H1 (cell line): ENCODE results near the gene WFDC10A. TPM values are rescaled to one million over a fixed set of nuclear protein-coding genes. Genes with fewer than 3 reads are reported as not detected.
"Not testable (repeated sequence)": the region's sequence is repeated elsewhere in the genome, so short reads cannot be mapped to it uniquely, and the experiment has no call there.

ENCODE experiments used
- CTCF ChIA-PET: fragments of 300-600 bp; sonication (Branson Sonifier 250); formaldehyde crosslinking; loops from one replicate; lab custom pipeline; 2021; ENCODE audit not compliant: partially characterized antibody; lab: Charles Lee
- POLR2A ChIA-PET: fragments of 300-600 bp; sonication (Branson Sonifier 250); formaldehyde crosslinking; loops from one replicate; lab custom pipeline; 2021; ENCODE audit warnings: inconsistent platforms; ENCODE audit not compliant: partially characterized antibody; lab: Charles Lee
- DNase-seq, 2 experiments: peaks; one replicate each; pipeline versions ENCODE4 v3.0.0 to v3.0.0-alpha.2; 2010 to 2022; ENCODE audit warnings: low spot score in 2 of 2, low read depth in 1 of 2, mixed read lengths in 1 of 2
- FAIRE-seq: peaks from 2 replicates; lab custom pipeline; 2011; peaks lifted over from hg19 to GRCh38; lab: Jason Lieb, UNC
- H2AFZ ChIP-seq: 2 replicates; pipeline ENCODE4 v1.8.1; 2012; ENCODE audit warnings: low read length, inconsistent platforms
- H2AK5ac ChIP-seq: 2 replicates; pipeline ENCODE4 v1.6.1; 2013; ENCODE audit warnings: low read depth, low read length
- H2BK120ac ChIP-seq: replicated peaks from 2 replicates; pipeline ENCODE3; 2013; ENCODE audit warnings: low read depth, low read length, inconsistent platforms
- H2BK12ac ChIP-seq: 2 replicates; pipeline ENCODE4 v1.6.1; 2013; ENCODE audit warnings: low read depth, low read length
- H2BK15ac ChIP-seq: 2 replicates; pipeline ENCODE4 v1.6.1; 2013; ENCODE audit warnings: low read length
- H2BK20ac ChIP-seq: 2 replicates; pipeline ENCODE4 v1.6.1; 2013; ENCODE audit warnings: low read length
- H2BK5ac ChIP-seq: 2 replicates; pipeline ENCODE4 v1.6.1; 2013; ENCODE audit warnings: low read depth, low read length
- H3K14ac ChIP-seq: 2 replicates; pipeline ENCODE4 v1.6.1; 2013; ENCODE audit warnings: inconsistent platforms; ENCODE audit not compliant: insufficient read length
- H3K18ac ChIP-seq: 2 replicates; pipeline ENCODE4 v1.6.1; 2013; ENCODE audit warnings: low read length; ENCODE audit errors: extremely low read depth
- H3K23ac ChIP-seq: 2 replicates; pipeline ENCODE4 v1.6.1; 2013; ENCODE audit warnings: inconsistent platforms; ENCODE audit not compliant: insufficient read length
- H3K23me2 ChIP-seq: 2 replicates; pipeline ENCODE4 v1.6.1; 2013; ENCODE audit warnings: low read depth, low read length
- H3K27ac ChIP-seq: 2 replicates; pipeline ENCODE4 v1.6.1; 2011; ENCODE audit warnings: low read depth, low read length, inconsistent platforms
- H3K27me3 ChIP-seq, 4 experiments: replicated peaks in 1 of 4; 1 replicate in 1 of 4; 2 replicates in 3 of 4; pipeline versions ENCODE4 v1.6.1 to v1.8.1; 2011 to 2013; ENCODE audit warnings: low read length in 3 of 4, mild to moderate bottlenecking in 3 of 4, inconsistent platforms in 2 of 4, mixed read lengths in 2 of 4, moderate library complexity in 1 of 4; ENCODE audit not compliant: control insufficient read depth in 3 of 4, insufficient read depth in 3 of 4; ENCODE audit errors: extremely low read depth in 1 of 4
- H3K36me3 ChIP-seq, 4 experiments: 2 replicates each; pipeline versions ENCODE4 v1.6.1 to v1.8.1; 2011 to 2013; ENCODE audit warnings: mild to moderate bottlenecking in 4 of 4, low read length in 3 of 4, moderate library complexity in 2 of 4, control low read depth in 1 of 4, inconsistent platforms in 1 of 4; ENCODE audit not compliant: insufficient read depth in 4 of 4, control insufficient read depth in 2 of 4
- H3K4ac ChIP-seq: replicated peaks from 2 replicates; pipeline ENCODE3; 2013; ENCODE audit warnings: low read length, low read depth, mixed read lengths, inconsistent platforms; ENCODE audit not compliant: insufficient read length
- H3K4me1 ChIP-seq, 4 experiments: replicated peaks in 1 of 4; 1 replicate in 1 of 4; 2 replicates in 3 of 4; pipeline versions ENCODE4 v1.6.1 to v1.8.1; 2011 to 2013; ENCODE audit warnings: low read length in 3 of 4, inconsistent platforms in 2 of 4, mixed read lengths in 1 of 4; ENCODE audit not compliant: insufficient read depth in 4 of 4, control insufficient read depth in 3 of 4
- H3K4me2 ChIP-seq, 2 experiments: 2 replicates each; pipeline versions ENCODE4 v1.6.1 to v1.8.1; 2011 to 2013; ENCODE audit warnings: low read depth in 2 of 2, low read length in 2 of 2, control low read depth in 1 of 2, inconsistent platforms in 1 of 2, mild to moderate bottlenecking in 1 of 2; ENCODE audit not compliant: insufficient read depth in 1 of 2
- H3K4me3 ChIP-seq, 4 experiments: fragments of 200-600, 300-600 bp in 1 of 4; sonication (generic), shearing (Covaris generic), sonication (Bioruptor Twin) in 1 of 4; 2 replicates each; pipeline versions ENCODE4 v1.5.1 to v1.8.1; 2011 to 2016; ENCODE audit warnings: low read length in 4 of 4, low read depth in 3 of 4, control low read depth in 2 of 4, inconsistent platforms in 2 of 4, mild to moderate bottlenecking in 2 of 4, mixed read lengths in 1 of 4, moderate library complexity in 1 of 4; ENCODE audit not compliant: insufficient read depth in 2 of 4; ENCODE audit errors: extremely low read depth in 1 of 4
- H3K56ac ChIP-seq: replicated peaks from 2 replicates; pipeline ENCODE3; 2013; ENCODE audit warnings: low read depth, mild to moderate bottlenecking, mixed read lengths, low read length, inconsistent platforms; ENCODE audit not compliant: insufficient read length
- H3K79me1 ChIP-seq: 2 replicates; pipeline ENCODE4 v1.6.1; 2013; ENCODE audit warnings: low read depth, low read length, control low read depth
- H3K79me2 ChIP-seq, 2 experiments: 2 replicates each; pipeline versions ENCODE4 v1.6.1 to v1.8.1; 2012 to 2013; ENCODE audit warnings: low read length in 2 of 2, mild to moderate bottlenecking in 2 of 2, inconsistent platforms in 1 of 2; ENCODE audit not compliant: insufficient read depth in 2 of 2, control insufficient read depth in 1 of 2
- H3K9ac ChIP-seq, 4 experiments: replicated peaks in 1 of 4; 1 replicate in 1 of 4; 2 replicates in 3 of 4; pipeline versions ENCODE4 v1.6.1 to v1.8.1; 2011 to 2013; ENCODE audit warnings: low read depth in 3 of 4, low read length in 3 of 4, control low read depth in 2 of 4, mild to moderate bottlenecking in 2 of 4, moderate library complexity in 2 of 4, inconsistent platforms in 1 of 4; ENCODE audit errors: extremely low read depth in 1 of 4
- H3K9me3 ChIP-seq, 2 experiments: 2 replicates each; pipeline versions ENCODE4 v1.6.1 to v1.8.1; 2012 to 2013; ENCODE audit warnings: mild to moderate bottlenecking in 2 of 2, moderate library complexity in 2 of 2, control low read depth in 1 of 2, inconsistent platforms in 1 of 2, low read depth in 1 of 2, low read length in 1 of 2, mixed read lengths in 1 of 2; ENCODE audit not compliant: insufficient read depth in 2 of 2
- H4K20me1 ChIP-seq, 2 experiments: replicated peaks in 1 of 2; 2 replicates each; pipeline versions ENCODE3 to v1.8.1; 2011 to 2013; ENCODE audit warnings: inconsistent platforms in 2 of 2, low read length in 2 of 2, mild to moderate bottlenecking in 1 of 2; ENCODE audit not compliant: insufficient read depth in 2 of 2, control insufficient read depth in 1 of 2
- H4K5ac ChIP-seq: 2 replicates; pipeline ENCODE4 v1.6.1; 2013; ENCODE audit warnings: low read length, low read depth, mixed read lengths, inconsistent platforms; ENCODE audit not compliant: insufficient read length
- H4K8ac ChIP-seq: 2 replicates; pipeline ENCODE4 v1.8.0; 2013; ENCODE audit warnings: mild to moderate bottlenecking, moderate library complexity, low read length, inconsistent platforms; ENCODE audit not compliant: insufficient read depth; ENCODE audit errors: extremely low read depth
- H4K91ac ChIP-seq: replicated peaks from 2 replicates; pipeline ENCODE3; 2013; ENCODE audit warnings: low read length, mixed read lengths, inconsistent platforms; ENCODE audit not compliant: insufficient read length
- WGBS, 2 experiments: shearing (Covaris generic) in 1 of 2; methylation state at CpG; one replicate each; pipeline versions ENCODE4 v1.1.6 to v1.1.7; 2013 to 2015; ENCODE audit warnings: low lambda C conversion rate in 2 of 2, mixed read lengths in 2 of 2, inconsistent platforms in 1 of 2, low coverage in 1 of 2, missing lambda C conversion rate in 1 of 2; ENCODE audit not compliant: insufficient replicate concordance in 2 of 2, insufficient coverage in 1 of 2, insufficient read length in 1 of 2; ENCODE audit errors: extremely low coverage in 1 of 2, missing lambda C conversion rate in 1 of 2; 5-methylcytosine and 5-hydroxymethylcytosine counted together
- polyA plus RNA-seq, 7 experiments: library from polyadenylated mRNA; depleted of rRNA in 3 of 7; stranded (reverse) in 5 of 7; unstranded in 2 of 7; fragments of >200 nt in 5 of 7; fragments of 200-250 nt in 2 of 7; gene quantifications; 1 replicate in 5 of 7; 2 replicates in 1 of 7; 4 replicates in 1 of 7; pipeline versions ENCODE4 v1.2.1 to v1.2.3, GENCODE V29; 2011 to 2013; ENCODE audit warnings: missing spikeins in 2 of 7, mixed read lengths in 2 of 7
- total RNA-seq: library from RNA; stranded (reverse); fragmentation: NEBNext Ultra II Directional; extraction: Animal tissue kit (Norgen Biotek cat#: 25700); gene quantifications from 2 replicates; pipeline ENCODE4 v1.2.1, GENCODE V29; 2021

The WFDC10A gene
- total and polyA plus RNA-seq, 2 of the 8 experiments (the other 6 are each of a cell fraction or from before 2014, with no cell fraction given), result not detected

DNA sequence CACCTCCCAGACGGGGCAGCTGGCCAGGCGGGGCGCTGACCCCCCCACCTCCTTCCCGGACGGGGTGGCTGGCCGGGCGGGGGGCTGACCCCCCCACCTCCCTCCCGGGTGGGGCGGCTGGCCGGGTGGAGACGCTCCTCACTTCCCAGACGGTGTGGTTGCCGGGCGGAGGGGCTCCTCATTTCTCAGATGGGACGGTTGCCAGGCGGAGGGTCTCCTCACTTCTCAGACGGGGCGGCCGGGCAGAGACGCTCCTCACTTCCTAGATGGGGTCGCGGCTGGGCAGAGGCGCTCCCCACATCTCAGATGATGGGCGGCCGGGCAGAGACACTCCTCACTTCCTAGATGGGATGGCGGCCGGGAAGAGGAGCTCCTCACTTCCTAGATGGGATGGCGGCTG is 16.3 kb downstream of the WFDC10A start:
- H4K8ac ChIP-seq, H3K79me1 ChIP-seq, H3K23me2 ChIP-seq, H2BK120ac ChIP-seq, H2AK5ac ChIP-seq, H3K4ac ChIP-seq, H2BK5ac ChIP-seq, H4K20me1 ChIP-seq, H3K4me2 ChIP-seq, POLR2A ChIA-PET, DNase-seq, H3K18ac ChIP-seq, H4K5ac ChIP-seq, H3K56ac ChIP-seq, H3K4me1 ChIP-seq, H2BK15ac ChIP-seq, H3K27ac ChIP-seq, H3K79me2 ChIP-seq, H3K9ac ChIP-seq, H3K4me3 ChIP-seq, CTCF ChIA-PET, H3K23ac ChIP-seq, H3K27me3 ChIP-seq, H3K36me3 ChIP-seq, FAIRE-seq, H2BK20ac ChIP-seq, H2AFZ ChIP-seq, H3K14ac ChIP-seq, H4K91ac ChIP-seq, H2BK12ac ChIP-seq: not testable (repeated sequence)
- 72% methylated on average over 5 of the region's 28 CpGs; no CpG with 5 or more reads in 1 of the 2 experiments for WGBS, 2 experiments
- peaks cover 12 to 14% of the 10 kb centered on the region in 2 experiments for H3K9me3 ChIP-seq
